ENCODE data around the gene SCUBE3.

DNA sequence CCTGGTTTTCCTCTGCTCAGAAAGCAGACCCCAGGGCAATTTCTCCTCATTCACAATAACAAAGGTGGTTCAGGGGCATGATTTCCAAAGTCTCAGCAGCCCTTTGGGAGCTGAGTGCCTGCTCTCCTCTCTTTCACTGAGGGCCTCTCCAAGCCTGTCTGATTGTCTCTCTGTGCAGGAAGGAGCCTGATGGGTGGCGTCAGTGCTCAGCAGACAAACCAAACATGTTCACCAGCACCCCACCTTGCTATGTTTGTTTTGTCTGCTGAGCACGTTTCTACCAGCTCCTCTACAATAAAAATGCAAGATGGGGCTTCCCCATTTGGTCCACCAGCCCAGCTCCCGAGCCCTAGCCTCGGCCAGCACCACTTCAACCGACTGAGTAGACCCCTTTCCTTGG is 47.2 kb upstream of the SCUBE3 start:
- TF ChIP-seq ZFP30 (CRISPR knock-in tag; IDR thresholded peaks at IDR 0.05) (no peak), ZNF565 (CRISPR knock-in tag; conservative IDR thresholded peaks at IDR 0.05; ENCODE audit: low read depth) (no peak), BACH2 (CRISPR knock-in tag; IDR thresholded peaks at IDR 0.05; ENCODE audit: borderline replicate concordance) (no peak), ARNTL (CRISPR knock-in tag; IDR thresholded peaks at IDR 0.05; ENCODE audit: borderline replicate concordance, low read depth) (no peak), ZNF8 (CRISPR knock-in tag; IDR thresholded peaks at IDR 0.05) (no peak), GLIS3 (CRISPR knock-in tag; IDR thresholded peaks at IDR 0.05) (no peak)
- TF ChIP-seq, protein P1, sequence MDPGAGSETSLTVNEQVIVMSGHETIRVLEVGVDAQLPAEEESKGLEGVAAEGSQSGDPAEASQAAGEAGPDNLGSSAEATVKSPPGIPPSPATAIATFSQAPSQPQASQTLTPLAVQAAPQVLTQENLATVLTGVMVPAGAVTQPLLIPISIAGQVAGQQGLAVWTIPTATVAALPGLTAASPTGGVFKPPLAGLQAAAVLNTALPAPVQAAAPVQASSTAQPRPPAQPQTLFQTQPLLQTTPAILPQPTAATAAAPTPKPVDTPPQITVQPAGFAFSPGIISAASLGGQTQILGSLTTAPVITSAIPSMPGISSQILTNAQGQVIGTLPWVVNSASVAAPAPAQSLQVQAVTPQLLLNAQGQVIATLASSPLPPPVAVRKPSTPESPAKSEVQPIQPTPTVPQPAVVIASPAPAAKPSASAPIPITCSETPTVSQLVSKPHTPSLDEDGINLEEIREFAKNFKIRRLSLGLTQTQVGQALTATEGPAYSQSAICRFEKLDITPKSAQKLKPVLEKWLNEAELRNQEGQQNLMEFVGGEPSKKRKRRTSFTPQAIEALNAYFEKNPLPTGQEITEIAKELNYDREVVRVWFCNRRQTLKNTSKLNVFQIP (CRISPR knock-in tag; IDR thresholded peaks at IDR 0.05; ENCODE audit: borderline replicate concordance, low read depth) = no peak
- TF ChIP-seq, protein P2, sequence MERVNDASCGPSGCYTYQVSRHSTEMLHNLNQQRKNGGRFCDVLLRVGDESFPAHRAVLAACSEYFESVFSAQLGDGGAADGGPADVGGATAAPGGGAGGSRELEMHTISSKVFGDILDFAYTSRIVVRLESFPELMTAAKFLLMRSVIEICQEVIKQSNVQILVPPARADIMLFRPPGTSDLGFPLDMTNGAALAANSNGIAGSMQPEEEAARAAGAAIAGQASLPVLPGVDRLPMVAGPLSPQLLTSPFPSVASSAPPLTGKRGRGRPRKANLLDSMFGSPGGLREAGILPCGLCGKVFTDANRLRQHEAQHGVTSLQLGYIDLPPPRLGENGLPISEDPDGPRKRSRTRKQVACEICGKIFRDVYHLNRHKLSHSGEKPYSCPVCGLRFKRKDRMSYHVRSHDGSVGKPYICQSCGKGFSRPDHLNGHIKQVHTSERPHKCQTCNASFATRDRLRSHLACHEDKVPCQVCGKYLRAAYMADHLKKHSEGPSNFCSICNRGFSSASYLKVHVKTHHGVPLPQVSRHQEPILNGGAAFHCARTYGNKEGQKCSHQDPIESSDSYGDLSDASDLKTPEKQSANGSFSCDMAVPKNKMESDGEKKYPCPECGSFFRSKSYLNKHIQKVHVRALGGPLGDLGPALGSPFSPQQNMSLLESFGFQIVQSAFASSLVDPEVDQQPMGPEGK (CRISPR knock-in tag; IDR thresholded peaks at IDR 0.05; ENCODE audit: borderline replicate concordance) = no peak
- TF ChIP-seq, protein P3, sequence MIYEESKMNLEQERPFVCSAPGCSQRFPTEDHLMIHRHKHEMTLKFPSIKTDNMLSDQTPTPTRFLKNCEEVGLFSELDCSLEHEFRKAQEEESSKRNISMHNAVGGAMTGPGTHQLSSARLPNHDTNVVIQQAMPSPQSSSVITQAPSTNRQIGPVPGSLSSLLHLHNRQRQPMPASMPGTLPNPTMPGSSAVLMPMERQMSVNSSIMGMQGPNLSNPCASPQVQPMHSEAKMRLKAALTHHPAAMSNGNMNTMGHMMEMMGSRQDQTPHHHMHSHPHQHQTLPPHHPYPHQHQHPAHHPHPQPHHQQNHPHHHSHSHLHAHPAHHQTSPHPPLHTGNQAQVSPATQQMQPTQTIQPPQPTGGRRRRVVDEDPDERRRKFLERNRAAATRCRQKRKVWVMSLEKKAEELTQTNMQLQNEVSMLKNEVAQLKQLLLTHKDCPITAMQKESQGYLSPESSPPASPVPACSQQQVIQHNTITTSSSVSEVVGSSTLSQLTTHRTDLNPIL (CRISPR knock-in tag; IDR thresholded peaks at IDR 0.05; ENCODE audit: low read depth) = no peak

Measured in SK-N-SH treated with all-trans-retinoic acid at 6 μM for 48 hours (cell line).